Thoracic aorta (tissue), 2 donors: Measurements from ENCODE around the gene BUD23. TPM values are rescaled to one million over a fixed set of nuclear protein-coding genes. Genes with fewer than 3 reads are reported as not detected.
"Not testable (repeated sequence)": the region's sequence is repeated elsewhere in the genome, so short reads cannot be mapped to it uniquely, and the experiment has no call there.

Experiments
- ATAC-seq: fragments of 150-250 bp; one replicate; pipeline ENCODE4 v1.8.0; 2017; ENCODE audit warnings: low read depth; ENCODE audit not compliant: insufficient number of reproducible peaks, low FRiP score
- DNase-seq: peaks from one replicate; pipeline ENCODE4 v3.0.0-alpha.2; 2020; ENCODE audit warnings: low spot score
- H3K27ac ChIP-seq, 2 donors: fragments of 200-600 bp; sonication (generic); 1 replicate in 1 of 2; 2 replicates in 1 of 2; pipeline ENCODE4 v1.5.1; 2016; ENCODE audit warnings: mild to moderate bottlenecking in 2 of 2, moderate library complexity in 2 of 2
- H3K27me3 ChIP-seq: fragments of 200-600 bp; sonication (generic); replicated peaks from 2 replicates; pipeline ENCODE4 v1.6.0; 2016; ENCODE audit warnings: mild to moderate bottlenecking; ENCODE audit not compliant: insufficient read depth
- H3K36me3 ChIP-seq: fragments of 200-600 bp; sonication (generic); one replicate; pipeline ENCODE4 v1.5.1; 2016
- H3K4me1 ChIP-seq, 2 donors: fragments of 200-600 bp; sonication (generic); 1 replicate in 1 of 2; 2 replicates in 1 of 2; pipeline versions ENCODE4 v1.5.1 to v1.6.0; 2016; ENCODE audit warnings: low read depth in 2 of 2, mild to moderate bottlenecking in 1 of 2; ENCODE audit not compliant: control insufficient read depth in 1 of 2
- H3K4me3 ChIP-seq: fragments of 200-600 bp; sonication (generic); 2 replicates; pipeline ENCODE4 v1.5.1; 2016; ENCODE audit warnings: mild to moderate bottlenecking
- H3K9me3 ChIP-seq: fragments of 200-600 bp; sonication (generic); 2 replicates; pipeline ENCODE4 v1.5.1; 2016
- CTCF ChIP-seq: fragments of 200-600 bp; sonication (generic); IDR thresholded peaks from one replicate; pipeline ENCODE4 v1.5.1; 2019; ENCODE audit warnings: antibody characterized with exemption
- total RNA-seq, 2 donors: library from RNA; depleted of rRNA; stranded (reverse); fragments of >200 nt; gene quantifications; one replicate each; pipeline versions ENCODE4 v1.1.0 to v1.2.3, GENCODE V29; 2016

Gene BUD23
- total RNA-seq, 2 donors from 2014 or later = 36.9 to 51.0 TPM

- DNase-seq = no peak
- Histone ChIP-seq H3K27me3 (no peaks in the 10 kb centered on the region), H3K4me3 (no peak overlapping the region), H3K36me3 (no peaks in the 10 kb centered on the region), H3K4me1 (peaks cover 12 to 14% of the 10 kb centered on the region in 2 donors), H3K9me3 (no peaks in the 10 kb centered on the region), H3K27ac (no peak overlapping the region)
- no peak for TF ChIP-seq CTCF
- ATAC-seq = no peak
These were observed 13.5 kb upstream of the BUD23 start for GRCh38 chr7:73669858-73670385.

- no peak for DNase-seq
- Histone ChIP-seq H3K4me3 (no peak overlapping the region), H3K27ac (no peak overlapping the region), H3K9me3 (no peaks in the 10 kb centered on the region), H3K4me1 (peaks cover 12 to 14% of the 10 kb centered on the region in 2 donors), H3K27me3 (no peaks in the 10 kb centered on the region), H3K36me3 (no peaks in the 10 kb centered on the region)
- TF ChIP-seq CTCF = no peak
- no peak for ATAC-seq
These were observed 12.1 kb upstream of the BUD23 start for GRCh38 chr7:73671322-73671661.

- DNase-seq (no peak), ATAC-seq (no peak)
- H3K4me1 ChIP-seq = peaks cover 12 to 14% of the 10 kb centered on the region in 2 donors
- TF ChIP-seq CTCF = no peak
- no peak overlapping the region for H3K27ac ChIP-seq
- no peaks in the 10 kb centered on the region for H3K27me3 ChIP-seq
- H3K4me3 ChIP-seq = no peak overlapping the region
- H3K9me3 ChIP-seq = no peaks in the 10 kb centered on the region
- H3K36me3 ChIP-seq = no peaks in the 10 kb centered on the region
These were observed 11.4 kb upstream of the BUD23 start for GRCh38 chr7:73671857-73672445.

DNA sequence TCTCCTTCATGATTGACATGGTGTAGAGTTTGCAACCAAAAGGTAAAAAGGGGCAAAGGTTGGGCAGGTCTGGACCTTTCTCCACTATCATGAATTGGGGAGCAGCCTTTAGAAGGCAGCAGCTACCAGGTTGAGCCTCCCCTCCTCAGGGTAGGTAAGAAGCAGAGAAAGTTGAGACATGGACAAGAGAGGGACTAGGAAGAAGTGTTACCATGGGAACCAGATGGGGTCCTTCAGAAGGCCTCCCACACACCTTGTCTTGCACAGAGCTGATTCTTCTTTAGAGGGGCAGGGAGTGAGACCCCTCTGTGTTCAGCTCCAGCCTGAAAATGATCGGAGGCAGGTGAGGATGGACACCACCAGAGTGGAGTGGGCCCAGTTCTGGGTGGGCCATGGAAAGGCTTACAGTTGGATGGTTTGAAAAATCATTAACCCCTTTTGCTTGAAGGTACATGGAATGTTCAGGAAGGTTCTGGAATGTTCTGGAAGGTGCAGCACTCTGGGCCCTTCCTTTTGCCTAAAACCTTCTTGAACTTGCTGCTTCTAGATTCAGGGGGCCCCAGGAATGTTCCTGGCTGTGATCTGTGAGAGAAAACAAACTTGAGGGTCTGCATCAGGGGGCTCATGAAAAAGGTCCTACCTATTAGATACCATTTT lies 8.8 kb upstream of the BUD23 start:
- no peaks in the 10 kb centered on the region for H3K4me1 ChIP-seq
- no peak for ATAC-seq
- peaks cover 3% of the 10 kb centered on the region for H3K36me3 ChIP-seq

GRCh38 chr7:73676062-73676461 lies 7.3 kb upstream of the BUD23 start:
- H3K9me3 ChIP-seq, H3K4me3 ChIP-seq, H3K27me3 ChIP-seq, H3K27ac ChIP-seq, DNase-seq, ATAC-seq, H3K36me3 ChIP-seq: not testable (repeated sequence)
- H3K4me1 ChIP-seq = peaks cover 0 to 11% of the 10 kb centered on the region in 2 donors

More for the DNA sequence above, 8.8 kb upstream of the BUD23 start:
- no peaks in the 10 kb centered on the region for H3K9me3 ChIP-seq
- no peak for DNase-seq
- TF ChIP-seq CTCF = no peak
- no peak overlapping the region for H3K27ac ChIP-seq
- H3K27me3 ChIP-seq = no peaks in the 10 kb centered on the region
- no peak overlapping the region for H3K4me3 ChIP-seq
